Measurements from ENCODE around the gene UQCRHL.
"Not testable (repeated sequence)": the region's sequence is repeated elsewhere in the genome, so short reads cannot be mapped to it uniquely, and the experiment has no call there.

Gene UQCRHL

DNA sequence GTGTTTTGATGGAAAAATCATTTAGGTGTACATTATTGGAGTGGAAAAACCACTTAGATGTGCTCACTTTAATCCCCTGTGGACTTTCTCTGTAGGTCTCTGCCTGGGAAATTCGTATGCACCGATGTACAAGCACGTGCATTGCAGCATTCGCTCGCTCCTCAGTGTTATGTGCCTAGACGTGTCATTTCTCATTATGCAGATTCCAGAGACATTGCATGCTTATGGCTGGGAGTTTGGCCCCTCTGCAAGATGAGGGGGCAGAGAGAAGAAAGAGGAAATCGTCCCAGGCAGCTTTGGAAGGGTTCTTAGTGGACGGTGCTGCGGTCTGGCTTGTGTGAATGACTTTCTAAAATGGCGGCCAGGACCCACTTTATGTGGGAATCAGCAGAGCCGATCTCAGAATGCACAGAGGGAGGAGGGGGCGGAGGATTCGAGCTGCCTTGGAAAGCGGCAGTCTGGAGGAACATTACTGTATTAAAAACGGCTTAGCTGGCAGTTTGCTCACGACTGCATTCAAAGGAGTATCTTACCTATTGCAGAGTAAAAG is 42.4 kb upstream of the UQCRHL start:
- in situ Hi-C loops (cut with HindIII; ENCODE audit: low sequenced_read_pairs), result no loop called here
- DNase-seq (ENCODE audit: low read depth, low spot score), result peak; percentile 59
- TF ChIP-seq, protein P1, sequence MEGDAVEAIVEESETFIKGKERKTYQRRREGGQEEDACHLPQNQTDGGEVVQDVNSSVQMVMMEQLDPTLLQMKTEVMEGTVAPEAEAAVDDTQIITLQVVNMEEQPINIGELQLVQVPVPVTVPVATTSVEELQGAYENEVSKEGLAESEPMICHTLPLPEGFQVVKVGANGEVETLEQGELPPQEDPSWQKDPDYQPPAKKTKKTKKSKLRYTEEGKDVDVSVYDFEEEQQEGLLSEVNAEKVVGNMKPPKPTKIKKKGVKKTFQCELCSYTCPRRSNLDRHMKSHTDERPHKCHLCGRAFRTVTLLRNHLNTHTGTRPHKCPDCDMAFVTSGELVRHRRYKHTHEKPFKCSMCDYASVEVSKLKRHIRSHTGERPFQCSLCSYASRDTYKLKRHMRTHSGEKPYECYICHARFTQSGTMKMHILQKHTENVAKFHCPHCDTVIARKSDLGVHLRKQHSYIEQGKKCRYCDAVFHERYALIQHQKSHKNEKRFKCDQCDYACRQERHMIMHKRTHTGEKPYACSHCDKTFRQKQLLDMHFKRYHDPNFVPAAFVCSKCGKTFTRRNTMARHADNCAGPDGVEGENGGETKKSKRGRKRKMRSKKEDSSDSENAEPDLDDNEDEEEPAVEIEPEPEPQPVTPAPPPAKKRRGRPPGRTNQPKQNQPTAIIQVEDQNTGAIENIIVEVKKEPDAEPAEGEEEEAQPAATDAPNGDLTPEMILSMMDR (IDR thresholded peaks at IDR 0.05; ENCODE audit: low read depth, low read length), result no peak
- peak overlapping the region; percentile 96 for H3K4me3 ChIP-seq (ENCODE audit: low read depth, low read length)

DNA sequence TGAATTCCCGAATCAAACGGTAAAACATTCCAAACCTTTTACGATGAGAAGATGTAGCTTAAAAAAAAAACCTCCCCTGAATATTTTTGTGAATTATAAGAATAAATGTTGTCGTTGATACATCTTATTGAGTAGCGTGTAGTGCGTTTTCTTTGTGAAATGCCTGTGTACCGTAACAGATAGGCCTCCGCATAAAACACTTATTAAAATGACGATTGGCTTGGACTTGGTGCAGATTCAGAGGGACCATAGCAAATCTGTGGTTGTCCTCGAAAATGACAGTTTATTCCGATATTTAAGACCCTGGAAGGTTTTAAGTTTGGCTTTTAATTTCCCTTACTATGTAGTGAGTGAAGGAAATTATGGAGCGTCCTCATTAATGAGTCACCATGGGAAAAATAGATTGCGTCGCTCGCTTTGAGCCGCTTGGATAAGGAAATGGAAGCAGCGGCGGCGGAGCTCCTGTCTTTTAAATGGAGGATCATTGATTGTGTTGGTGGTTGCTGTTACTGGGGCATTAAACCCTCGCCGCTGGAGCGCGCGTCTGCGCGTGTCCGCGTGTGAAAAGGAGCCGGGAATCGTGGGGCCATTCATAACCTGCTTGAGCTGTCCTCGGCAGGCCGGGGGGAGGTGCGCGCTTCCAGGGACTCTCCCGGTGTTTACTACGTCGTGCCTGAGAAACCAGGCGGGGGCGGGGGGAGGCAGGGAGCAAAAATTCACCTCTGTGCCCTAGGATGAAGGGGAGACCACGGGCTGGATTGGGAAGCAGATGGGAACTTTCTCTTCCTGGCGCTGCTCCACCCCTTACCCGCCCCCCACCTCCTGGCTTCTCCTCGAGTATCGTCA is 41.7 kb upstream of the UQCRHL start:
- H3K4me3 ChIP-seq (ENCODE audit: low read depth, low read length), result peak overlapping the region; percentile 96
- in situ Hi-C loops (cut with HindIII; ENCODE audit: low sequenced_read_pairs), result no loop called here
- DNase-seq (ENCODE audit: low read depth, low spot score), result peak; percentile 83
- TF ChIP-seq, protein P1 (IDR thresholded peaks at IDR 0.05; ENCODE audit: low read depth, low read length), result no peak

DNA sequence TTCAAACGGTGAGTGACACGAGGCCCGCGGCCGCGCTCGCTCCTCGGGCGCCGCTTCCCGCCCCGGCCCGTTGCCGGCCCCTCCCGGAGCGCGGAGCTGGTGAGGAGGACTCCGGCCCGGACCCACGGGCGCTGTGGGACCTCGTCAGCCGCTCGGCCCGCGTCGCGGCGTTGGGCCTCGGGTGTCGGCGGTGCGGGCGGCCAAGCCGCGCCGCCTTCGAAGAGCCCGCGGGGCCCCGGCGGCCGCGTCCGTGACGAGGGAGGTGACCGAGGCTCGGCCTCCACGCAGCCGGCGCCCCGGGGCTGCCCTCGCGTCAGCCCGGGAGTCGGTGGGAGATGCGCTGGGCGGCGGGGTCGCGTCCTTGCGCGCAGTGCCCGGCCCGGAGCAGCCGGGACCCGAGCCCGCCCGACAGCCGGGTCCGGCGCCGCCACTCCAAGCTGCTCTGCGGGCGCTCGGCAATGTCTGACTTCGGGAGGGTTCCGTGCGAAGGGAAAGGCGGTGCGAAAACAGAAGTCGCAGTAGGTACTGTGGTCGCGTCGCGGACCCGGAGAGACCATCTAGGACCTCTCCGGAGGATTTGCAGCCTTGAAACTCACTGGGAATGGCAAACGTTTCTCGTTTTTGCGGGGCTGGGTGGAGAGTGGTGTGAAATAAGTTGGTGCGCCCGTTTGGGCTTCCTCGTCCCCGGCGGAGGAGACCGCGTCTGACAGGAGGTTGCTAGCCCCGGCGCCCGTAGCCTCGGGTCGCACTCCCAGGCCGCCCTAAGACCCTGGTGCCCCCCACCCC is 40.9 kb upstream of the UQCRHL start:
- peak; percentile 21 for DNase-seq (ENCODE audit: low read depth, low spot score)
- H3K4me3 ChIP-seq (ENCODE audit: low read depth, low read length), result peak overlapping the region; percentile 96
- in situ Hi-C loops (cut with HindIII; ENCODE audit: low sequenced_read_pairs), result no loop called here
- TF ChIP-seq, protein P1 (IDR thresholded peaks at IDR 0.05; ENCODE audit: low read depth, low read length), result no peak

DNA sequence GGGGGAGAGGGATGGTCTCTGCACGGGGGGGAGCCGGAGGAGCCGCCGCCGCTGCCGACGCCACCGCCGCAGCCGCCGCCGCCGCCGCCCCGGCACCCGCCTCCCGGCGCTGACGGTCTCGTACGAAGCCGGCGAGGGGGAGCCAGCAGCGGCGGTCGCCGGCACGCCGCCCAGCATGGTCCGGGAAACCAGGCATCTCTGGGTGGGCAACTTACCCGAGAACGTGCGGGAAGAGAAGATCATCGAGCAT is 40.4 kb upstream of the UQCRHL start:
- in situ Hi-C loops (cut with HindIII; ENCODE audit: low sequenced_read_pairs), result no loop called here
- peak overlapping the region; percentile 96 for H3K4me3 ChIP-seq (ENCODE audit: low read depth, low read length)
- DNase-seq (ENCODE audit: low read depth, low spot score), result no peak
- TF ChIP-seq, protein P1 (IDR thresholded peaks at IDR 0.05; ENCODE audit: low read depth, low read length), result no peak

DNA sequence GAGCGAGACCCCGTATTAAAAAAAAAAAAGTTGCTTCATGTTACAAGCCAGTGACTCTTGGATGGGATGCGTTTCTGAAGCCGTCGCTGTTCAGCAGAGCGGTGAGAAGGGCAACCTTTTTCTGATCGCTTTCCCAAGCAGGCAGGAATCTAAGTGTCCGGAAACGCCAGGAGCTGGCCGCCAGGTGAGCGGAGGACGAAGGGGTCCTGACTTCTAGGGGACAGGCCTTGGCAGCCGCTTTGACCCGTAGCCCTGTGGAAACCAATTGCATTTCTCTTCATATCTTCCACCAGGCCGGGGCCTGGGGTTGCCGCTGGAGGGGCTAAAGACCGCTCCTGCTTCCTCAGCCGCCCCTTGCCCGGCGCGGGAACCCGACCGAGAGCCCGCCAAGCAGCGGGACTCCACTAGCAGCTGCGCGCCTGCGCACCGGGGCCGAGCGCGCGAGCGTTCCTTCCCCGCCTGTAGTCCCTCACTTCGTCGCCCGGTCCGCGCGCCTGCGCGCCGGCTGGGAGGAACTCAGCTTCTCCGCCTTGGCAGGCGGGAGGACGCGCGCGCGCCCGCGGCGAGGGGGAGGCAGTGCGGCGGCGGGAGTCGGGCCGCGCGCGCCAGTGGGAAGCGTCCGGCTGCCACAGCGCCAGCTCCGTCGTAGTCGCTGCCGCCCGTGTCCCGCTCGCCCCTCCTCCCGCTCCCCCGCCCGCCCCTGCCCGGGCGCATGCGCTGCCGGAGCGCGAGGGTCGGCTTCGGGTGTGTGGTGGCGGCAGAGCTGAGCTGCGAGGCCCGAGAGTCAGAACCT is 39.8 kb upstream of the UQCRHL start, which contains the start of gene SPEN:
TSS of gene SPEN (plus strand) at position 608 of the 793 bp plus-strand sequence. CDS start 361 bp downstream, outside the sequence.
- TF ChIP-seq, protein P1 (IDR thresholded peaks at IDR 0.05; ENCODE audit: low read depth, low read length), result no peak
- in situ Hi-C loops (cut with HindIII; ENCODE audit: low sequenced_read_pairs), result no loop called here
- peak; percentile 98 for DNase-seq (ENCODE audit: low read depth, low spot score)
- peak within 1 kb of the TSS; percentile 96 for H3K4me3 ChIP-seq (ENCODE audit: low read depth, low read length)

DNA sequence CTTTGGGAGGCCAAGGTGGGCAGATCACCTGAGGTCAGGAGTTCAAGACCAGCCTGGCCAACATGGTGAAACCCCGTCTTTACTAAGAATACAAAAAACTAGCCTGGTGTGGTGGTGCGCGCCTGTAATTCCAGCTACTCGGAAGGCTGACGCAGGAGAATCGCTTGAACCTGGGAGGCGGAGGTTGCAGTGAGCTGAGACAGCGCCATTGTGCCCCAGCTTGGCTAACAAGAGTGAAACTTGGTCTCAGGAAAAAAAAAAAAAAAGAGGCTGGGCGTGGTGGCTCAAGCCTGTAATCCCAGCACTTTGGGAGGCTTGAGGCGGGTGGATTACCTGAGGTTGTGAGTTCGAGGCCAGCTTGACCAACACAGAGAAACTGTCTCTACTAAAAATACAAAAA is 38.6 kb upstream of the UQCRHL start:
- in situ Hi-C loops (cut with HindIII; ENCODE audit: low sequenced_read_pairs); DNase-seq (ENCODE audit: low read depth, low spot score); H3K4me3 ChIP-seq (ENCODE audit: low read depth, low read length): not testable (repeated sequence)

Data from astrocyte of the spinal cord (primary cell).